Gastrocnemius medialis (tissue), 4 donors: Measurements from ENCODE around the gene ACIN1.
"Not testable (repeated sequence)": the region's sequence is repeated elsewhere in the genome, so short reads cannot be mapped to it uniquely, and the experiment has no call there.

Source experiments
- POLR2A ChIP-seq, 2 donors: fragments of 450-650 bp; IDR thresholded peaks; one replicate each; pipeline ENCODE4 v1.6.1; 2017; ENCODE audit warnings: antibody characterized with exemption in 2 of 2, mild to moderate bottlenecking in 2 of 2, moderate library complexity in 2 of 2
- TF ChIP-seq, protein P1 (sequence below), 5 experiments: fragments of 450-650 bp in 3 of 5; fragments of 200-600 bp in 2 of 5; sonication (generic) in 2 of 5; IDR thresholded peaks in 4 of 5; conservative IDR thresholded peaks in 1 of 5; 1 replicate in 4 of 5; 2 replicates in 1 of 5; pipeline ENCODE4 v1.5.1; 2016 to 2019; ENCODE audit warnings: antibody characterized with exemption in 5 of 5, mild to moderate bottlenecking in 3 of 5, moderate library complexity in 3 of 5

DNA sequence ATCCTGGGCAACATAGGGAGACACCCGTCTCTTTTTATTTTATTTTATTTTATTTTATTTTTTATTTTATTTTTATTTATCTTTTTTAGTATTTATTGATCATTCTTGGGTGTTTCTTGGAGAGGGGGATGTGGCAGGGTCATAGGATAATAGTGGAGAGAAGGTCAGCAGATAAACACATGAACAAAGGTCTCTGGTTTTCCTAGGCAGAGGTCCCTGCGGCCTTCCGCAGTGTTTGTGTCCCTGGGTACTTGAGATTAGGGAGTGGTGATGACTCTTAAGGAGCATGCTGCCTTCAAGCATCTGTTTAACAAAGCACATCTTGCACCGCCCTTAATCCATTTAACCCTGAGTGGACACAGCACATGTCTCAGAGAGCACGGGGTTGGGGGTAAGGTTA lies 12.7 kb upstream of the ACIN1 start:
- TF ChIP-seq, protein P1, sequence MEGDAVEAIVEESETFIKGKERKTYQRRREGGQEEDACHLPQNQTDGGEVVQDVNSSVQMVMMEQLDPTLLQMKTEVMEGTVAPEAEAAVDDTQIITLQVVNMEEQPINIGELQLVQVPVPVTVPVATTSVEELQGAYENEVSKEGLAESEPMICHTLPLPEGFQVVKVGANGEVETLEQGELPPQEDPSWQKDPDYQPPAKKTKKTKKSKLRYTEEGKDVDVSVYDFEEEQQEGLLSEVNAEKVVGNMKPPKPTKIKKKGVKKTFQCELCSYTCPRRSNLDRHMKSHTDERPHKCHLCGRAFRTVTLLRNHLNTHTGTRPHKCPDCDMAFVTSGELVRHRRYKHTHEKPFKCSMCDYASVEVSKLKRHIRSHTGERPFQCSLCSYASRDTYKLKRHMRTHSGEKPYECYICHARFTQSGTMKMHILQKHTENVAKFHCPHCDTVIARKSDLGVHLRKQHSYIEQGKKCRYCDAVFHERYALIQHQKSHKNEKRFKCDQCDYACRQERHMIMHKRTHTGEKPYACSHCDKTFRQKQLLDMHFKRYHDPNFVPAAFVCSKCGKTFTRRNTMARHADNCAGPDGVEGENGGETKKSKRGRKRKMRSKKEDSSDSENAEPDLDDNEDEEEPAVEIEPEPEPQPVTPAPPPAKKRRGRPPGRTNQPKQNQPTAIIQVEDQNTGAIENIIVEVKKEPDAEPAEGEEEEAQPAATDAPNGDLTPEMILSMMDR (IDR thresholded peaks at IDR 0.05 in 4 of 5, conservative IDR thresholded peaks at IDR 0.05 in 1 of 5): not testable (repeated sequence)
- TF ChIP-seq POLR2A (IDR thresholded peaks at IDR 0.05): not testable (repeated sequence)
